ENCODE results near the gene TCEANC2.

Gene TCEANC2

GRCh38 chr1:54125386-54126070 lies 72.1 kb downstream of the TCEANC2 start:
- no peak for TF ChIP-seq EZH2phosphoT487 (IDR thresholded peaks at IDR 0.05; ENCODE audit: borderline replicate concordance, low read length)
- H3K36me3 ChIP-seq (ENCODE audit: control insufficient read depth, low read length), result no peaks in the 10 kb centered on the region
- no peak overlapping the region for H3K4me2 ChIP-seq (ENCODE audit: low read length)
- no peak overlapping the region for H3K4me3 ChIP-seq (ENCODE audit: low read length)
- H3K27ac ChIP-seq (ENCODE audit: low read depth, low read length), result no peak overlapping the region
- peaks cover 5% of the 10 kb centered on the region; the same call in 1 of the 2 replicates for H3K27me3 ChIP-seq (ENCODE audit: control insufficient read depth, low read length)
- H3K9me3 ChIP-seq (ENCODE audit: control insufficient read depth, insufficient read depth, low read length), result no peaks in the 10 kb centered on the region
- no peaks in the 10 kb centered on the region for H4K20me1 ChIP-seq (ENCODE audit: control insufficient read depth, insufficient read depth, low read depth, low read length)
- H3K9me2 ChIP-seq (replicated peaks; ENCODE audit: control insufficient read depth, low read length), result no peaks in the 10 kb centered on the region
- no peaks in the 10 kb centered on the region for H3F3A ChIP-seq (ENCODE audit: control insufficient read depth, insufficient read depth)
- H3K79me2 ChIP-seq (ENCODE audit: control insufficient read depth, low read length), result no peaks in the 10 kb centered on the region
- peaks cover 2% of the 10 kb centered on the region; the same call in 1 of the 2 replicates for H3K4me1 ChIP-seq (ENCODE audit: control insufficient read depth, low read length)

- Histone ChIP-seq H3K27me3 (ENCODE audit: control insufficient read depth, low read length) (peaks cover 5% of the 10 kb centered on the region; the same call in 1 of the 2 replicates), H3K4me3 (ENCODE audit: low read length) (no peak overlapping the region), H3K27ac (ENCODE audit: low read depth, low read length) (no peak overlapping the region), H3F3A (ENCODE audit: control insufficient read depth, insufficient read depth) (no peaks in the 10 kb centered on the region), H3K36me3 (ENCODE audit: control insufficient read depth, low read length) (no peaks in the 10 kb centered on the region), H3K4me2 (ENCODE audit: low read length) (no peak overlapping the region), H3K4me1 (ENCODE audit: control insufficient read depth, low read length) (peaks cover 2% of the 10 kb centered on the region; the same call in 1 of the 2 replicates), H3K9me3 (ENCODE audit: control insufficient read depth, insufficient read depth, low read length) (no peaks in the 10 kb centered on the region), H3K79me2 (ENCODE audit: control insufficient read depth, low read length) (no peaks in the 10 kb centered on the region), H4K20me1 (ENCODE audit: control insufficient read depth, insufficient read depth, low read depth, low read length) (no peaks in the 10 kb centered on the region), H3K9me2 (replicated peaks; ENCODE audit: control insufficient read depth, low read length) (no peaks in the 10 kb centered on the region)
- TF ChIP-seq CTCF (IDR thresholded peaks at IDR 0.05; ENCODE audit: low read depth, low read length, poor library complexity, severe bottlenecking), result no peak
These were observed 72.9 kb downstream of the TCEANC2 start for GRCh38 chr1:54126271-54126815.

GRCh38 chr1:54127594-54128300 lies 74.3 kb downstream of the TCEANC2 start:
- H3K79me2 ChIP-seq (ENCODE audit: control insufficient read depth, low read length), result no peaks in the 10 kb centered on the region
- no peaks in the 10 kb centered on the region for H3K9me2 ChIP-seq (replicated peaks; ENCODE audit: control insufficient read depth, low read length)
- no peak overlapping the region for H3K4me2 ChIP-seq (ENCODE audit: low read length)
- H3F3A ChIP-seq (ENCODE audit: control insufficient read depth, insufficient read depth), result no peaks in the 10 kb centered on the region
- no peaks in the 10 kb centered on the region for H3K27me3 ChIP-seq (ENCODE audit: control insufficient read depth, low read length)
- peaks cover 2% of the 10 kb centered on the region; the same call in 1 of the 2 replicates for H3K4me1 ChIP-seq (ENCODE audit: control insufficient read depth, low read length)
- no peak for TF ChIP-seq CTCF (IDR thresholded peaks at IDR 0.05; ENCODE audit: low read depth, low read length, poor library complexity, severe bottlenecking)
- TF ChIP-seq EZH2phosphoT487 (IDR thresholded peaks at IDR 0.05; ENCODE audit: borderline replicate concordance, low read length), result no peak
- H3K9me3 ChIP-seq (ENCODE audit: control insufficient read depth, insufficient read depth, low read length), result no peaks in the 10 kb centered on the region
- no peak overlapping the region for H3K4me3 ChIP-seq (ENCODE audit: low read length)
- H3K27ac ChIP-seq (ENCODE audit: low read depth, low read length), result no peak overlapping the region
- H4K20me1 ChIP-seq (ENCODE audit: control insufficient read depth, insufficient read depth, low read depth, low read length), result no peaks in the 10 kb centered on the region
- H3K36me3 ChIP-seq (ENCODE audit: control insufficient read depth, low read length), result no peaks in the 10 kb centered on the region

- Histone ChIP-seq H3K4me3 (ENCODE audit: low read length) (no peak overlapping the region), H3K4me2 (ENCODE audit: low read length) (no peak overlapping the region), H3K27me3 (ENCODE audit: control insufficient read depth, low read length) (no peaks in the 10 kb centered on the region), H3K4me1 (ENCODE audit: control insufficient read depth, low read length) (no peaks in the 10 kb centered on the region), H3K27ac (ENCODE audit: low read depth, low read length) (no peak overlapping the region), H3K36me3 (ENCODE audit: control insufficient read depth, low read length) (no peaks in the 10 kb centered on the region), H4K20me1 (ENCODE audit: control insufficient read depth, insufficient read depth, low read depth, low read length) (no peaks in the 10 kb centered on the region), H3K79me2 (ENCODE audit: control insufficient read depth, low read length) (no peaks in the 10 kb centered on the region), H3K9me3 (ENCODE audit: control insufficient read depth, insufficient read depth, low read length) (no peaks in the 10 kb centered on the region), H3F3A (ENCODE audit: control insufficient read depth, insufficient read depth) (no peaks in the 10 kb centered on the region), H3K9me2 (replicated peaks; ENCODE audit: control insufficient read depth, low read length) (no peaks in the 10 kb centered on the region)
- TF ChIP-seq EZH2phosphoT487 (IDR thresholded peaks at IDR 0.05; ENCODE audit: borderline replicate concordance, low read length), result no peak
- TF ChIP-seq CTCF (IDR thresholded peaks at IDR 0.05; ENCODE audit: low read depth, low read length, poor library complexity, severe bottlenecking), result no peak
These were observed 76.5 kb downstream of the TCEANC2 start for GRCh38 chr1:54129858-54130257.

Measured in DOHH2 (cell line).